ENCODE measurements around the gene ZNF70.

DNA sequence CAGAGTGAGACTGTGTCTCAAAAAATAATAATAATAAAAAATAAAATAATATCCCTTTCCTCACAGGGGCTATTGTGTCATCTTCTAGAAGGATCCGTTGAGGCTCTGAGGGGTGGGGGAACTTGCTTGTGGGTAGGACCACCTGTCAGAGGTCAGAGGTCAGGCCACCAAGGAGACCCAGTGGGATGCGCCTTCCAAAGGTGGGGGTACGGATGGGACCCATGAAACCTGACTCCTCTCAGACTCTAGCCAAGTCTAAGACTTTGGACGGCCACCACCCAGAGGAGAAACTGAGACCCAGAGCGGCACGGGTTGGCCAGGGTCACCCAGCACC, 21.4 kb upstream of the ZNF70 start:
- no peak for TF ChIP-seq CBX1 (IDR thresholded peaks at IDR 0.05; ENCODE audit: low read depth)
- TF ChIP-seq, protein P1, sequence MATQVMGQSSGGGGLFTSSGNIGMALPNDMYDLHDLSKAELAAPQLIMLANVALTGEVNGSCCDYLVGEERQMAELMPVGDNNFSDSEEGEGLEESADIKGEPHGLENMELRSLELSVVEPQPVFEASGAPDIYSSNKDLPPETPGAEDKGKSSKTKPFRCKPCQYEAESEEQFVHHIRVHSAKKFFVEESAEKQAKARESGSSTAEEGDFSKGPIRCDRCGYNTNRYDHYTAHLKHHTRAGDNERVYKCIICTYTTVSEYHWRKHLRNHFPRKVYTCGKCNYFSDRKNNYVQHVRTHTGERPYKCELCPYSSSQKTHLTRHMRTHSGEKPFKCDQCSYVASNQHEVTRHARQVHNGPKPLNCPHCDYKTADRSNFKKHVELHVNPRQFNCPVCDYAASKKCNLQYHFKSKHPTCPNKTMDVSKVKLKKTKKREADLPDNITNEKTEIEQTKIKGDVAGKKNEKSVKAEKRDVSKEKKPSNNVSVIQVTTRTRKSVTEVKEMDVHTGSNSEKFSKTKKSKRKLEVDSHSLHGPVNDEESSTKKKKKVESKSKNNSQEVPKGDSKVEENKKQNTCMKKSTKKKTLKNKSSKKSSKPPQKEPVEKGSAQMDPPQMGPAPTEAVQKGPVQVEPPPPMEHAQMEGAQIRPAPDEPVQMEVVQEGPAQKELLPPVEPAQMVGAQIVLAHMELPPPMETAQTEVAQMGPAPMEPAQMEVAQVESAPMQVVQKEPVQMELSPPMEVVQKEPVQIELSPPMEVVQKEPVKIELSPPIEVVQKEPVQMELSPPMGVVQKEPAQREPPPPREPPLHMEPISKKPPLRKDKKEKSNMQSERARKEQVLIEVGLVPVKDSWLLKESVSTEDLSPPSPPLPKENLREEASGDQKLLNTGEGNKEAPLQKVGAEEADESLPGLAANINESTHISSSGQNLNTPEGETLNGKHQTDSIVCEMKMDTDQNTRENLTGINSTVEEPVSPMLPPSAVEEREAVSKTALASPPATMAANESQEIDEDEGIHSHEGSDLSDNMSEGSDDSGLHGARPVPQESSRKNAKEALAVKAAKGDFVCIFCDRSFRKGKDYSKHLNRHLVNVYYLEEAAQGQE (IDR thresholded peaks at IDR 0.05; ENCODE audit: borderline replicate concordance): no peak
- TF ChIP-seq, protein P1 (CRISPR knock-in tag; IDR thresholded peaks at IDR 0.05; ENCODE audit: low read depth): no peak
- TF ChIP-seq, protein P2, sequence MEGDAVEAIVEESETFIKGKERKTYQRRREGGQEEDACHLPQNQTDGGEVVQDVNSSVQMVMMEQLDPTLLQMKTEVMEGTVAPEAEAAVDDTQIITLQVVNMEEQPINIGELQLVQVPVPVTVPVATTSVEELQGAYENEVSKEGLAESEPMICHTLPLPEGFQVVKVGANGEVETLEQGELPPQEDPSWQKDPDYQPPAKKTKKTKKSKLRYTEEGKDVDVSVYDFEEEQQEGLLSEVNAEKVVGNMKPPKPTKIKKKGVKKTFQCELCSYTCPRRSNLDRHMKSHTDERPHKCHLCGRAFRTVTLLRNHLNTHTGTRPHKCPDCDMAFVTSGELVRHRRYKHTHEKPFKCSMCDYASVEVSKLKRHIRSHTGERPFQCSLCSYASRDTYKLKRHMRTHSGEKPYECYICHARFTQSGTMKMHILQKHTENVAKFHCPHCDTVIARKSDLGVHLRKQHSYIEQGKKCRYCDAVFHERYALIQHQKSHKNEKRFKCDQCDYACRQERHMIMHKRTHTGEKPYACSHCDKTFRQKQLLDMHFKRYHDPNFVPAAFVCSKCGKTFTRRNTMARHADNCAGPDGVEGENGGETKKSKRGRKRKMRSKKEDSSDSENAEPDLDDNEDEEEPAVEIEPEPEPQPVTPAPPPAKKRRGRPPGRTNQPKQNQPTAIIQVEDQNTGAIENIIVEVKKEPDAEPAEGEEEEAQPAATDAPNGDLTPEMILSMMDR (IDR thresholded peaks at IDR 0.05 in 2 of 3, conservative IDR thresholded peaks at IDR 0.05 in 1 of 3; ENCODE audit: insufficient read depth in 2 of 3, low read depth in 1 of 3, low read length in 3 of 3): no peak
- TF ChIP-seq, protein P3, sequence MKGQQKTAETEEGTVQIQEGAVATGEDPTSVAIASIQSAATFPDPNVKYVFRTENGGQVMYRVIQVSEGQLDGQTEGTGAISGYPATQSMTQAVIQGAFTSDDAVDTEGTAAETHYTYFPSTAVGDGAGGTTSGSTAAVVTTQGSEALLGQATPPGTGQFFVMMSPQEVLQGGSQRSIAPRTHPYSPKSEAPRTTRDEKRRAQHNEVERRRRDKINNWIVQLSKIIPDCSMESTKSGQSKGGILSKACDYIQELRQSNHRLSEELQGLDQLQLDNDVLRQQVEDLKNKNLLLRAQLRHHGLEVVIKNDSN (CRISPR knock-in tag; IDR thresholded peaks at IDR 0.05): no peak
- no peak for TF ChIP-seq ZNF316 (IDR thresholded peaks at IDR 0.05)
- TF ChIP-seq, protein P4, sequence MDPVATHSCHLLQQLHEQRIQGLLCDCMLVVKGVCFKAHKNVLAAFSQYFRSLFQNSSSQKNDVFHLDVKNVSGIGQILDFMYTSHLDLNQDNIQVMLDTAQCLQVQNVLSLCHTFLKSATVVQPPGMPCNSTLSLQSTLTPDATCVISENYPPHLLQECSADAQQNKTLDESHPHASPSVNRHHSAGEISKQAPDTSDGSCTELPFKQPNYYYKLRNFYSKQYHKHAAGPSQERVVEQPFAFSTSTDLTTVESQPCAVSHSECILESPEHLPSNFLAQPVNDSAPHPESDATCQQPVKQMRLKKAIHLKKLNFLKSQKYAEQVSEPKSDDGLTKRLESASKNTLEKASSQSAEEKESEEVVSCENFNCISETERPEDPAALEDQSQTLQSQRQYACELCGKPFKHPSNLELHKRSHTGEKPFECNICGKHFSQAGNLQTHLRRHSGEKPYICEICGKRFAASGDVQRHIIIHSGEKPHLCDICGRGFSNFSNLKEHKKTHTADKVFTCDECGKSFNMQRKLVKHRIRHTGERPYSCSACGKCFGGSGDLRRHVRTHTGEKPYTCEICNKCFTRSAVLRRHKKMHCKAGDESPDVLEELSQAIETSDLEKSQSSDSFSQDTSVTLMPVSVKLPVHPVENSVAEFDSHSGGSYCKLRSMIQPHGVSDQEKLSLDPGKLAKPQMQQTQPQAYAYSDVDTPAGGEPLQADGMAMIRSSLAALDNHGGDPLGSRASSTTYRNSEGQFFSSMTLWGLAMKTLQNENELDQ (CRISPR knock-in tag; IDR thresholded peaks at IDR 0.05; ENCODE audit: borderline replicate concordance): no peak
- no peak for TF ChIP-seq BRD4 (IDR thresholded peaks at IDR 0.05)
- no peak for TF ChIP-seq KLF13 (tag; IDR thresholded peaks at IDR 0.05; ENCODE audit: borderline replicate concordance, low read depth)
- TF ChIP-seq NELFE (IDR thresholded peaks at IDR 0.05; ENCODE audit: insufficient read depth, insufficient read length): no peak
- TF ChIP-seq ZNF780A (CRISPR knock-in tag; IDR thresholded peaks at IDR 0.05): no peak
- TF ChIP-seq, protein P5, sequence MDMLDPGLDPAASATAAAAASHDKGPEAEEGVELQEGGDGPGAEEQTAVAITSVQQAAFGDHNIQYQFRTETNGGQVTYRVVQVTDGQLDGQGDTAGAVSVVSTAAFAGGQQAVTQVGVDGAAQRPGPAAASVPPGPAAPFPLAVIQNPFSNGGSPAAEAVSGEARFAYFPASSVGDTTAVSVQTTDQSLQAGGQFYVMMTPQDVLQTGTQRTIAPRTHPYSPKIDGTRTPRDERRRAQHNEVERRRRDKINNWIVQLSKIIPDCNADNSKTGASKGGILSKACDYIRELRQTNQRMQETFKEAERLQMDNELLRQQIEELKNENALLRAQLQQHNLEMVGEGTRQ (CRISPR knock-in tag; IDR thresholded peaks at IDR 0.05): no peak
- no peak; the same call in 1 of the 2 replicates for TF ChIP-seq ZBTB7A (IDR thresholded peaks at IDR 0.05; ENCODE audit: borderline replicate concordance, control insufficient read depth, low read depth, low read length)

Data from K562 (cell line).